ENCODE measurements around the gene GPC5.

The GPC5 gene

DNA sequence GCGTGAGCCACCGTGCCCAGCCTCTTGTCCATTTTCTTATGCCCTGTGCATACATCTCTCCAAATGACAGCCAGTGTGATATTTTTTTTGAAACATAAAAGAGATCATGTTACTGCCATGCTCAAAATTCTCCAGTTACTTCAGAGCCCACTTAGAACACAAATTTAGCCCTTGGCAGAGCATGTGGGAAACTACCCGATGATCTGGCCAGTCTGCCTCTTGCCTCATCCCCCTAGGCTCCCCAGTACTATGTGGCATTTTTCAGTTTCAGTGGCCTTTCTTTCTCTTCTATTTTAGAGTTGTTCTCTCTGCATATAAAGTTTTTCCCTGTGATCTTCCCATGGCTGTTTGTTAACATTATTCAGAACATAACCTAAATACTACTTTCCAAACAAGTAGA, 323.0 kb downstream of the GPC5 start:
- Histone ChIP-seq H3K9me3 (ENCODE audit: insufficient read depth, low read depth, low read length) (no peaks in the 10 kb centered on the region), H3K4me1 (ENCODE audit: insufficient read depth, low read length) (peaks cover 7% of the 10 kb centered on the region; the same call in 1 of the 2 replicates), H3K36me3 (ENCODE audit: insufficient read depth, low read length) (no peaks in the 10 kb centered on the region), H3K4me3 (ENCODE audit: low read length) (no peak overlapping the region), H3K27ac (ENCODE audit: low read depth, low read length) (no peak overlapping the region), H3K27me3 (ENCODE audit: insufficient read depth, low read length) (no peaks in the 10 kb centered on the region), H3K9ac (ENCODE audit: low read depth, low read length) (no peak overlapping the region)
- 91% methylated on average over 3 of the region's 3 CpGs for WGBS

DNA sequence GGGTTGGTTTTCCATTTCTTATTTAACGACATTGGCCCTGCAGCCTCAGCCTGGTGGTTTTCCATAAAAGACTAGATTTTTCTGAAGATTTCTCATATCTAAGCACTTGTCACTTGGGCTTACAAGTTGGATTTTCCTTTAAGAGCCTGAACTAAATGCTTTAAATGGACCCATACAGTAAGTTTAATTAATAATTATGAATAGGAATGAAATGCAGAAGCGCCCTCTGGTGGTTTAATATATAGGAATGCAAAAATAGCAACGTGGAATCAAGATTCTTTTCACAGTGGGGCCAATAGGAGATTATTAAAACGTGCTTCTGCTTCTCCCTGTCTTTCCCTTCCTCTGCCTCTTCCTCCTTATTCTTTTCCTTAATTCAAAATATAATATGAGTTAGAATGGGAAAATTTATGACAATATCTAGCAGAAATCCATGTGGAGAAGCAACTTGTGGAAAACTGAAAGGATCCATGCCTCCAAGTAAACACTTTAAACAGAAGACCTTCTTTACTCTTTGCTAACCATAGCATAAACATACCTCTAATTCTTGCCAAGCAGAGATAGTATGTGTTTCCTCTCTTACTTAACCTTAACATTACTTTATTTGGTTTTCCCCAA, 324.0 kb downstream of the GPC5 start:
- H3K27me3 ChIP-seq (ENCODE audit: insufficient read depth, low read length) = no peaks in the 10 kb centered on the region
- no peak overlapping the region for H3K9ac ChIP-seq (ENCODE audit: low read depth, low read length)
- 38% methylated on average over 3 of the region's 4 CpGs for WGBS
- H3K27ac ChIP-seq (ENCODE audit: low read depth, low read length) = no peak overlapping the region
- peaks cover 7% of the 10 kb centered on the region; the same call in 1 of the 2 replicates for H3K4me1 ChIP-seq (ENCODE audit: insufficient read depth, low read length)
- no peak overlapping the region for H3K4me3 ChIP-seq (ENCODE audit: low read length)
- H3K9me3 ChIP-seq (ENCODE audit: insufficient read depth, low read depth, low read length) = no peaks in the 10 kb centered on the region
- no peaks in the 10 kb centered on the region for H3K36me3 ChIP-seq (ENCODE audit: insufficient read depth, low read length)

DNA sequence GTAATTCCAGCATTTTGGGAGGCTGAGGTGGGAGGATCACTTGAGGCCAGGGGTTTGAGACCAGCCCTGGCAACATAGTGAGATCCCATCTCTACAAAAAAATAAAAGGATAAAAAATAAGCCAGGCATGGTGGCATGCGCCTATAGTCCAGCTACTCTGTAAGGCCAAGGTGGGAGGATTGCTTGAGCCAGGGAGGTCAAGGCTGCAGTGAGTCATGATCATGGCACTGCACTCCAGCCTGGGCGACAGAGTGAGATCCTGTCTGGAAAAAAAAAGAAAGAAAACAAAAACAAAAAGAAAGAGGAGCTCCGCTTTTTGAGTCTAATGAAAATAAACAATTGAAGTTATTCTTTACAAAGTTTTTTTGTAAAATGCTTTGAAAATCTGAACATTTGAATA, 326.2 kb downstream of the GPC5 start:
- Histone ChIP-seq H3K27ac (ENCODE audit: low read depth, low read length) (no peak overlapping the region), H3K27me3 (ENCODE audit: insufficient read depth, low read length) (no peaks in the 10 kb centered on the region), H3K9ac (ENCODE audit: low read depth, low read length) (no peak overlapping the region), H3K4me3 (ENCODE audit: low read length) (no peak overlapping the region), H3K9me3 (ENCODE audit: insufficient read depth, low read depth, low read length) (no peaks in the 10 kb centered on the region), H3K4me1 (ENCODE audit: insufficient read depth, low read length) (no peaks in the 10 kb centered on the region), H3K36me3 (ENCODE audit: insufficient read depth, low read length) (no peaks in the 10 kb centered on the region)
- WGBS = 98% methylated on average over 3 of the region's 3 CpGs

DNA sequence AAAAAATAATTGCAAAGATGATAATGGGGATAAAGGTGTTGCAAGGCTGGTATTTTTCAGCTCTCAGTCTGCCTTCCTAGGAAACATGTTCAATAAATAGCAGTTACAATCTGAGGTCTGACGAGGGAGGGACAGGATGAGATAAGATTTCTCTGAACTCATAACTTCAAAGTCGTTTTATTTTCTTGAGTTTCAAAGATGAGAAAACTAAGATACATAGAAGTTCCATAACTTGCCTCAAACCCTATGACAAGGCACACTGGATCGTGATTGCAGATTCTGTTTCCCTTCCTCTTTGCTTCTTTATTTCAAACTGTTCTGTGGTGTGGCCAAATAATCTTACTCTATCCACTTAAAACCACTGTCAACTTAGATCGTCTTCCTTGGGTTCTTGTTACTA, 327.2 kb downstream of the GPC5 start:
- H3K4me1 ChIP-seq (ENCODE audit: insufficient read depth, low read length) = no peaks in the 10 kb centered on the region
- no peak overlapping the region for H3K9ac ChIP-seq (ENCODE audit: low read depth, low read length)
- no peak overlapping the region for H3K4me3 ChIP-seq (ENCODE audit: low read length)
- WGBS = 74% methylated on average over 3 of the region's 4 CpGs
- no peaks in the 10 kb centered on the region for H3K36me3 ChIP-seq (ENCODE audit: insufficient read depth, low read length)
- no peak overlapping the region for H3K27ac ChIP-seq (ENCODE audit: low read depth, low read length)
- H3K27me3 ChIP-seq (ENCODE audit: insufficient read depth, low read length) = no peaks in the 10 kb centered on the region
- no peaks in the 10 kb centered on the region for H3K9me3 ChIP-seq (ENCODE audit: insufficient read depth, low read depth, low read length)

DNA sequence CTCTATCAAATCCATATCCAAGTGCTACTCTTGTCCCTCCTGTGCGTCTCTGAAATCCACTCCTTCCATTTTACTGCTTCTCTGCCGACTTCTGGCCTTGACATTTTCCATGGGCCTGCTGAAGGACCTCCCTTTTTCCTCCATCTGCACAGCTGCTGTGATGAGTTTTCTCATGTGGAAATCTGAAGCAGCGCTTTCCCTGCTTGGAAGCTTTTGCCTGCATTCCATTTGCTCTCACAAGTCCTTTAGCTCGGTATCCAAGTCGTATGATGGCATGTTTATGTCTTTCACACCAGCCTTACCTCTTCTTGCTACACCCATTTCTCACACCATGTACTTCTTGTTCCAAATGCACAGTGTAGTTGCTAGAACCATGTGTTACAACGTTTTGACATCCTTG, 328.2 kb downstream of the GPC5 start:
- Histone ChIP-seq H3K27ac (ENCODE audit: low read depth, low read length) (no peak overlapping the region), H3K27me3 (ENCODE audit: insufficient read depth, low read length) (no peaks in the 10 kb centered on the region), H3K4me1 (ENCODE audit: insufficient read depth, low read length) (no peaks in the 10 kb centered on the region), H3K4me3 (ENCODE audit: low read length) (no peak overlapping the region), H3K9me3 (ENCODE audit: insufficient read depth, low read depth, low read length) (no peaks in the 10 kb centered on the region), H3K9ac (ENCODE audit: low read depth, low read length) (no peak overlapping the region), H3K36me3 (ENCODE audit: insufficient read depth, low read length) (no peaks in the 10 kb centered on the region)
- 91% methylated on average over 6 of the region's 6 CpGs for WGBS

DNA sequence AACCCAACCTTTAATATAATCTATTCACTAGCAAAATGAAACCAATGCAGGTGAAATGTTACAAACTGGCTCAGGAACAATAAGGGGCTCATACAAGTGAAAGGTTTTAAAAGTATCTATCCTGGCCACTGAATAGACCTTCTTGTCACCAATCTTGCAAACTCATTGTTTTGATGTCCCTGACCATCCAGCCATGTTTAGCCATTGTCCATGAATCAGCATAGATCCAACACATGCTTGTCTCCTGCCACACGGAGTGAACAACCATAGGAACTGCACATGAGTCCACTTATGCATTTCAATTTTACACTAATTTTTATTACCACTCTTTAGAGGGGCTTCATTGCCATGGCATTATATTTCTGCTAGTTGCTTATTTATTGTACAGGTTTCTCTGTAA, 331.4 kb downstream of the GPC5 start:
- no peaks in the 10 kb centered on the region for H3K4me1 ChIP-seq (ENCODE audit: insufficient read depth, low read length)
- H3K36me3 ChIP-seq (ENCODE audit: insufficient read depth, low read length) = no peaks in the 10 kb centered on the region
- H3K9ac ChIP-seq (ENCODE audit: low read depth, low read length) = no peak overlapping the region
- H3K4me3 ChIP-seq (ENCODE audit: low read length) = no peak overlapping the region
- H3K9me3 ChIP-seq (ENCODE audit: insufficient read depth, low read depth, low read length) = no peaks in the 10 kb centered on the region
- 88% methylated on average over 1 of the region's 1 CpG for WGBS
- no peak overlapping the region for H3K27ac ChIP-seq (ENCODE audit: low read depth, low read length)
- no peaks in the 10 kb centered on the region for H3K27me3 ChIP-seq (ENCODE audit: insufficient read depth, low read length)

DNA sequence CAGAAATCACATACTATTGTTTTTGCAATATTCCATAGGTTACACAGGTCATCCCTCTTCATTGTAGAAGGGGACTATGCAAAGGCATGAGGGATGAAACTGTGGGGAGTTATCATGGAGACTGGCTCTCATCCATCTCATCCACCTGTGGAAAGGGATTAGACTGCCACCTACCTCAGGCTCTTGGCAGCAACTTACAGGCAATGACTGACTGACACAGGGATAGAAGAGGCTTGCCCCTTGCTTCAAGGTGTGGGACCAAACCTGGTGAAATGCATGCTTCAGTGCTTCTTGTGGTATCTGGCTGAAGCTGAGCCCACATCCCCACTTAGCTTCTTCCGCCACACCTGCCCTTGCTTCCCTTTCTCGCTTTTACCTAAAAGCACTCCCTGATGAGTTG, 341.3 kb downstream of the GPC5 start:
- Histone ChIP-seq H3K9ac (ENCODE audit: low read depth, low read length) (no peak overlapping the region), H3K36me3 (ENCODE audit: insufficient read depth, low read length) (no peaks in the 10 kb centered on the region), H3K27ac (ENCODE audit: low read depth, low read length) (no peak overlapping the region), H3K27me3 (ENCODE audit: insufficient read depth, low read length) (no peaks in the 10 kb centered on the region), H3K4me3 (ENCODE audit: low read length) (no peak overlapping the region), H3K4me1 (ENCODE audit: insufficient read depth, low read length) (no peaks in the 10 kb centered on the region), H3K9me3 (ENCODE audit: insufficient read depth, low read depth, low read length) (no peaks in the 10 kb centered on the region)
- 97% methylated on average over 2 of the region's 2 CpGs for WGBS

DNA sequence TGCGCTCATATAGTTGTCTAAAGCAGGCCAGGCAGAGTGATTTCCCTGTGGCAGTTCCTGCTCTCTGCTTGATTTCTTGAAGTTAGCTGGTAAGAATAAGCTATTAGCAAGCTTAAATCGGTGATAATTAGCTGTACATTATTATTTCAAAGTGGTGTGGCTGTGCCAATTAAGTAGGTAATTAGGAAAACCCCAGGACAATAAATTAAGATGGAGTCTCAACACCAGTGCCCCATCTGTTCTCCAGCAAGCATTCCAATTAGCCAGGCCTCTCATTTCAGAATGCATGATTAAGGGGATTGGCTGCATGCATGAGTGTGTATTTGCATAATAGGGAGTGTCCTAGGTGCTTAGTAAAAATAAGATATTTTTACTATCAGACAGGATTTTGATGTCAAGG, 342.3 kb downstream of the GPC5 start:
- Histone ChIP-seq H3K4me3 (ENCODE audit: low read length) (no peak overlapping the region), H3K27ac (ENCODE audit: low read depth, low read length) (no peak overlapping the region), H3K9me3 (ENCODE audit: insufficient read depth, low read depth, low read length) (no peaks in the 10 kb centered on the region), H3K27me3 (ENCODE audit: insufficient read depth, low read length) (no peaks in the 10 kb centered on the region), H3K4me1 (ENCODE audit: insufficient read depth, low read length) (no peaks in the 10 kb centered on the region), H3K9ac (ENCODE audit: low read depth, low read length) (no peak overlapping the region), H3K36me3 (ENCODE audit: insufficient read depth, low read length) (no peaks in the 10 kb centered on the region)
- 98% methylated on average over 2 of the region's 2 CpGs for WGBS

DNA sequence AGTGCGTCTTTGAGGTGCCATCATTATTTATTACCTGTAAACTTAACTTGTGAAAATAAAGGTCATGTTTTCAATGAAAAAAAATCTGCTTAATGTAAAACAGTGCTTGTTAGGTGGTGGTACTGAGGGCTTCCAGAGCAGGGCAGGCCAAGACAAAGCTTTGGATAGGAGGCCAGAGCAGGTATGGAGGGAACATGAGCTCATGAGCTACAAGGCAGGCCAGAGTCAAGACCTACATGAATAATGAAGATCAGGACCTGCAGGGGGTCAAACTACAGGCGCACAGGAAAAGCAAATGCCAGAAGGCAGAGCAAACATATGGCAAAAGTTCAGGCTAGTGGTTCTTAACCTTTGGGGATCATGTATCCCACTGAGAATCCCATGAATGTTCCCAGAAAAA, 343.5 kb downstream of the GPC5 start:
- H3K36me3 ChIP-seq (ENCODE audit: insufficient read depth, low read length) = no peaks in the 10 kb centered on the region
- no peak overlapping the region for H3K4me3 ChIP-seq (ENCODE audit: low read length)
- H3K27ac ChIP-seq (ENCODE audit: low read depth, low read length) = no peak overlapping the region
- 72% methylated on average over 1 of the region's 2 CpGs for WGBS
- H3K9me3 ChIP-seq (ENCODE audit: insufficient read depth, low read depth, low read length) = no peaks in the 10 kb centered on the region
- H3K27me3 ChIP-seq (ENCODE audit: insufficient read depth, low read length) = no peaks in the 10 kb centered on the region
- no peaks in the 10 kb centered on the region for H3K4me1 ChIP-seq (ENCODE audit: insufficient read depth, low read length)
- no peak overlapping the region for H3K9ac ChIP-seq (ENCODE audit: low read depth, low read length)

DNA sequence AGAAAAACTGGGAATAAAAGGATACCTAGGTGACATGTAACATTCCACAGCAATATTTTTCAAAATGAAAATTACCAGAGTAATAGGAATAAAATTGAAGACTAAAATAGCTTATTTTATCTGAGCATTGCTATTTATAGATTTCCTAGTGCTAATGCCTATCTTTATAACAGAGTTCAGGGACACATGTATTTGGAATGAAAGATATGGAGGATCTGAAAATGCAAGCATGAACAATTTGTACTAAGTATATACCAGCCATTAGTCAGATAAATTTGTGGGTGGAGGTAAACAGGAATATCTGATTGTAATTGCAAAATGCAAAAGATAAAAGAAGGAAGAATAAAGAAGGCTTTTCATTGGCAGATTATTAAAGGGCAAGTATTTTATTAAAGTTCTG, 345.9 kb downstream of the GPC5 start:
- H3K27me3 ChIP-seq (ENCODE audit: insufficient read depth, low read length) = no peaks in the 10 kb centered on the region
- no peaks in the 10 kb centered on the region for H3K4me1 ChIP-seq (ENCODE audit: insufficient read depth, low read length)
- no peak overlapping the region for H3K4me3 ChIP-seq (ENCODE audit: low read length)
- H3K9ac ChIP-seq (ENCODE audit: low read depth, low read length) = no peak overlapping the region
- H3K27ac ChIP-seq (ENCODE audit: low read depth, low read length) = no peak overlapping the region
- H3K36me3 ChIP-seq (ENCODE audit: insufficient read depth, low read length) = no peaks in the 10 kb centered on the region
- no peaks in the 10 kb centered on the region for H3K9me3 ChIP-seq (ENCODE audit: insufficient read depth, low read depth, low read length)

DNA sequence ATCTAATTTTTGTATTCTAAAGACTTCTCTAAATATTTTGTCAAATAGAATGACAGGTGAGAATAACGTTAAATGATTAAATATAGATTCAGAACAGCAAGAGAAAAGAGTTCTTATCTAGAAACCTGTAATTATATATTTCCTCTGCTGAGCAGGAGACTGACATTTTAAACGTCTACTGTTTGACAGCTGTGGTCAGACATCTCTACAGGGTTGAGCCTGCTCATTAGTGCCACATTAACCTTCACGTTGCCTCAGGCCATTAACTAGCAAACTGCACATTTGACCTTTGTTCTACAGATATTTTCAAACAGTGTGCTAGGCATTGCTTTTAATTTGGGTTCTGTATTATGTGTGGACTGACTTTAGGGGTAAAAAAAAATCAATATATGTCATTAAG, 347.5 kb downstream of the GPC5 start:
- Histone ChIP-seq H3K36me3 (ENCODE audit: insufficient read depth, low read length) (no peaks in the 10 kb centered on the region), H3K4me1 (ENCODE audit: insufficient read depth, low read length) (no peaks in the 10 kb centered on the region), H3K27me3 (ENCODE audit: insufficient read depth, low read length) (no peaks in the 10 kb centered on the region), H3K9ac (ENCODE audit: low read depth, low read length) (no peak overlapping the region), H3K27ac (ENCODE audit: low read depth, low read length) (no peak overlapping the region), H3K9me3 (ENCODE audit: insufficient read depth, low read depth, low read length) (no peaks in the 10 kb centered on the region), H3K4me3 (ENCODE audit: low read length) (no peak overlapping the region)
- 85% methylated on average over 2 of the region's 3 CpGs for WGBS

DNA sequence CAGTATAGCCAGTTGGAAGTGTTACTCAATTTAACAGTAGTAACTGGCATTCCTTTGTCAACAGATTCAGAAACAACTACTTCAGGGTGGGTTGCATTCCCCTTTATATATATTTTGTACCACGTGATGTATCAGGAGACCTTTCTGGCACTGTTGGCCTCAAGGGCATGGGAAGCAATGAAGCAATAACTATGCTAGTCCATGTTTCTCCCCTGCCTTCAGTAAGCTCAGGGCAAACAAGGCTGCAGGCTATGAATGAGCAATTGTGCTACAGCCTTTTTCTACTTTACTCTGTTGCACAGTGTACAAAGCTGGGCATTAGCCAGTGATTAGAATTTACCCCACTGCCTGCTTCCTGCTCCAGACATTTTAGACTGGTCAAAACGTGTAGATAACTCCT, 348.8 kb downstream of the GPC5 start:
- WGBS = 89% methylated on average over 2 of the region's 2 CpGs
- H3K27ac ChIP-seq (ENCODE audit: low read depth, low read length) = no peak overlapping the region
- no peaks in the 10 kb centered on the region for H3K9me3 ChIP-seq (ENCODE audit: insufficient read depth, low read depth, low read length)

More for the DNA sequence above, 348.8 kb downstream of the GPC5 start:
- Histone ChIP-seq H3K36me3 (ENCODE audit: insufficient read depth, low read length) (no peaks in the 10 kb centered on the region), H3K9ac (ENCODE audit: low read depth, low read length) (no peak overlapping the region), H3K4me3 (ENCODE audit: low read length) (no peak overlapping the region), H3K27me3 (ENCODE audit: insufficient read depth, low read length) (no peaks in the 10 kb centered on the region), H3K4me1 (ENCODE audit: insufficient read depth, low read length) (no peaks in the 10 kb centered on the region)

Measured in HUES64 (cell line).